Measurements from ENCODE around the gene PSENEN.
"Not testable (repeated sequence)": the region's sequence is repeated elsewhere in the genome, so short reads cannot be mapped to it uniquely, and the experiment has no call there.

Gene PSENEN

DNA sequence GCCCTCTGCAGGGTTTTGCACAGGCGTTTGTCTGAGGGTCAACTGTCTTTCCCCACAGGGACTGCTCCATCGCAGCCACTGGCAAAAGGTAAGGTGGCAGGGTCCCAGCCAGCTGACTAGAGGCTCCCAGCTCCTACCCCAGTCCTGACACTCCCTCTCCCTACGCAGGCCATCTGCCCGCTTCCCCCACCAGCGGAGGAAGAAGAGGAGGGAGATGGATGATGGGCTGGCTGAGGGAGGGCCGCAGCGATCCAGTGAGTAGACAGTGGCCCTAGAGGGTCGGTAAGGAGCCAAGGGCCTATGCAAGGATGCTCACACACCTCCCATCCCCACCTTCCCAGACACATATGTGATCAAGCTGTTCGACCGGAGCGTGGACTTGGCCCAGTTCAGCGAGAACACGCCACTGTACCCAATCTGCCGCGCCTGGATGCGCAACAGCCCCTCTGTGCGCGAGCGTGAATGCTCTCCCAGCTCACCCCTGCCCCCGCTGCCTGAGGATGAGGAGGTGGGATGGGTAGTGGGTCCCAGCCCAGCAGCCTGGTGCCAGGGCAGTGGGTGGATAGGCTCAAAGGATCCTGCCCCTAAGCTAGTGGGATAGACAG is 7.4 kb downstream of the PSENEN start:
- DNase-seq: no peak

- DNase-seq: no peak
These were observed 8.4 kb downstream of the PSENEN start for GRCh38 chr19:35753634-35754369.

DNA sequence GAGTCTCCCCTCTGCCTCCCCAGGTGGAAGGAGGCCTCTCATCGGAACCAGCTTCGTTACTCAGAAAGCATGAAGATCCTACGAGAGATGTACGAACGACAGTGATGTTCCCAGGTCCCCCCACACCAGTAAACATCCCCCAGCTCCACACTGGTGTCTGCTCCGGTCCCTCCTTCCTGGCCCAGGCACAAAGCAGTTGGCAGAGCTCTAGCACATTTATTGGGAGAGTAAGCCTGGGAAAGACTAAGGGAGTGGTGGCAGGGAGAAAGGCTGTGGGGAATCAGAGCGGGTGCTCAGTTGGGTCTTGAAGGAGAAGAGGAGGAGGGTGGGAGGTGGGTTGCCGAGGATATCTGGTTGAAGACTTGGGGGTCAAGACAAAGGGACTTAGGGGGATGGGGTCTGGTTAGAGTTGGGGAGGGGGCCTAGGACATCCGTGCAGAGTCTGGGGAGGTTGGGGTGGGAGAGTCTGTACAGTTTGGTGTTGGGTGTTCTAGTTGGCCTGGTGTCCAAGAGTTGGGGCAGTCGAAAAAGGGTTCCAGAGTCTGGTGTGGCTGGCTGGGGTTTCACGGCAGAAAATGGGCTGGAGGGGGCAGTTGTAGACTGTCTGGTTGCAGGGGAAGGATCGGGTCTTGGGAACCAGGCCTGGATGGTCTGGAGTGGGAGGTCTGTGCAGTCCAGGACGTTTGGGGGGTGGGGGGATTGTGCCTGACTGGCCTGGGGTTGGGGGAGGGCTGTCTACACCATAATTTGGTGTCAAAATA is 9.1 kb downstream of the PSENEN start:
- DNase-seq: no peak

- DNase-seq: no peak
These were observed 9.7 kb downstream of the PSENEN start for GRCh38 chr19:35755131-35755549.

DNA sequence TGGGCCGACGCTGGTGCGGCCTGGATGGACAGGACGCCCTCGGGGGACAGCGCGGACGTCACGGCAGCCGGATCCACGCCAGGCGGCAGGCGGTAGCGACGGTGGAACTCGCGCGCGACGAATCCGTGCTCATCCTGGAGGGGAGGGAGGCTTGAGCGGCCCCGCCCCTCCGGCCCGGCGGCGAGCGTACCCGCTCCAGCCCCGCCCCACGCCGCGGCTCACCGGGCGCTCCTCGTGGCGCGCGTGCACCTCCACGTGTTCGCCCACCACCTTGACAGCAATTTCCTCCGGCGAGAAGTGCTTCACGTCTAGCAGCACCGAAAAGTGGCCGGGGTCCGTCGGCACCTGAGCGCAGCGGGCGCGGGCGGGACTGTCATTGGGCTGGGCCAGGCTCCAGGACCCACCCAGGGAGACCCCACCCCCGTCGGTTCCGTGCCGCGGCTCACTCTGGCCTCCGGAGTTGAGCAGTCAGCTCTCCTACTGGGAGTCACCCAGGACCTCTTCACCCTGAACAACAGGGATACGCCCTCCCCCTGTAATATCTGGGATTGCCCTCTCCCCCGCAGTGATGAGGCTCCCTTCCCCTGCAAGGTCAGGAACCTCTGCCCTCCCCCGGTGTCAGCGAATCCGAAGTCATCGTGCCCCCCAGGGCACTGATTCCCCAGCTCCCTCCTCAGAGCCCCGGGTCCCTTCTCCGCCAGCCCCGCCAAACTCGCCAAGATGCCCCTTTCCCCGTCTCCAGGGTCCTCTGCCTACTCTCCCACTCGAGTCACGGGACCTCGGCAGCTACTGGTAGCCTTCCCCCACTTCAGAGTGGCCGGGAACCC is 10.3 kb downstream of the PSENEN start:
- peak in 2 of 4 experiments; percentile 24 to 58 for DNase-seq

GRCh38 chr19:35756377-35757230 is 11.2 kb downstream of the PSENEN start, which contains the start of gene HSPB6:
TSS of gene HSPB6 (minus strand) at chr19:35757029. CDS start at chr19:35757008, 21 bp downstream.
- DNase-seq: no peak

DNA sequence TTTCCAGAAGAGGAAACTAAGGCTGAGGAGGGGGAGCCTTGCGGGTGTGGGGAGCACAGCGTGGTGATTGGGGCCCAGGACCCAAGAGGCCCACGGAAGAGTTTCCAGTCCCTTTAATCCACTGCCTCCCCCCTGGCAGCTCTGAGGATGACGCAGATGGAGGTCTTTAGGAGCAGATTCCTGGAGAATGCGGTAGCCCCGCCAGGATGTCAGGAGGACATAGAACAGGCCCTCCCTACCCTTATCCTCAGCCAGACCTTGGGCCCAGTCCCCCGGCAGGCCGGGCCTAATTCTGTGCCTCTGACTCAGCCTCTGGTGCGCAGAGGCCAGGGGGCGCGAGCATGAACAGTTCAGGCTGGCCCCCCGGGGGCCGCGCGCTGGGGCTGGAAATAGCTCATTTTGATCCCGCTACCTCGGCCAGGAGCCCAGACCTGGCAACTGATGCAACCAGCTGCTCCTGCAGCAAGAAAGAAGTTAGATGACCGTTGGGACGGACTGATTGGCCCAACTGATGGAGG is 11.8 kb downstream of the PSENEN start:
- no peak for DNase-seq

DNA sequence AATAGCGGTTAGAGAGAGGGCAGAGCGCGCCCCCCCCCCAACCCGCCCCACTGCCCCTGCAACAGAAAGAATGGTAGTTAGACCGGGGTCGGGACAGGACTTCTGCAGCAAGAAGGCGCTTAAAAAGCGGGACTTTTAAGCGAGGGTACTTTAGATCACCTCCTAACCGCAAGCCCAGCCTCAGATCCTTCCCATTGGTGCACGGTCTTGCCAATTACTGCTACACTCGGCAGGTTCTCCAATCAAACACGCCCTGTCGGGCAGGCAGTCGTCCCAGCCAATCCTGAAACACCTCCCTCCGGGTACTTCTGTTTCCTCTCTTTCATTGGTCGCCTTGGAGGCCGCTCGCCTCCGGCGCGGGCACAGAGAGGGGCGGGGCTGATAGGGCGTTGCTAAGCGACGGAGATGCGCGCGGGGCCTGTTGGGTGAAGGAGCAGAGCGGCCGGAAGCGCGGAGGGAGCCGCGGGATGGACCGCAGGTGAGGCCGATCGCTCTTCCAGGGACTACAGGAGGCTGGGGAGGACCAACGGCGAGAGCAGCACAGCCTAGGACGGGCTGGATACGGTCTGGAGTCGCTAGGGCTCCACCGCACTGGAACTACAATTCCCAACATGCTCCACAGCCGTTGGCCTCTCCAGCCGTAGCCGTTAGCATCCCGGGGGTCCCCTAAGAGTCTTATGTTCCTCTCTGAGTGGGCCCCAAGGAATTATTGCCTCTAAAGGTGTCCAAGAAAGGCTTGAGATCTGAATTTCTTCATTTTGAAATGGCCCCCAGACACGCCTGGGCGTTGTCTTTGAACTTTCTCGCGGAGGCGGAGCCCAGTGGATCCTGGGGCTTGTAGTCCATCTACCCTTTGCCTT is 12.5 kb downstream of the PSENEN start, which contains the start of gene PROSER3:
PROSER3 (plus strand) TSS at position 428 of the 860 bp plus-strand sequence; CDS start at position 468, 40 bp downstream.
- DNase-seq: peak; percentile 84 to 97 (median 92)

DNA sequence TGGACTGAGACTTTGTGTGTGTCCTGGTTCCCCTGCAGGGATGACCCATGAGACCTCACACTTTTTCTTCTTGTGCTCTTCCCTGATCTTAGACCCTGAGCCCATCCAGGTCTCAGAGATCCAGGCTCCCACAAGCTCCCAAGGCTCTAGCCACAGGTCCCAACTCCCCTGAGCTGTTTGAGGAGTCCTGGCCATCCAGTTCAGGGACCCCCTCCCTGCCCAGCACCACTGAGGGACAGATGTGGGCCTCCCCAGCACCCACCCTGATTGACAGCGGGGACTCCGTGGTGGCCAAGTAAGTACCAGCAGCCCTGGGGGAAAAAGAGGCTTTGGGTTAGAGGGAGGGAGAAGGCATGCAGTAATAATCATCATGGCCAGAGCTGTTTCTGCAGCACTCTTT is 14.2 kb downstream of the PSENEN start:
- no peak for DNase-seq

DNA sequence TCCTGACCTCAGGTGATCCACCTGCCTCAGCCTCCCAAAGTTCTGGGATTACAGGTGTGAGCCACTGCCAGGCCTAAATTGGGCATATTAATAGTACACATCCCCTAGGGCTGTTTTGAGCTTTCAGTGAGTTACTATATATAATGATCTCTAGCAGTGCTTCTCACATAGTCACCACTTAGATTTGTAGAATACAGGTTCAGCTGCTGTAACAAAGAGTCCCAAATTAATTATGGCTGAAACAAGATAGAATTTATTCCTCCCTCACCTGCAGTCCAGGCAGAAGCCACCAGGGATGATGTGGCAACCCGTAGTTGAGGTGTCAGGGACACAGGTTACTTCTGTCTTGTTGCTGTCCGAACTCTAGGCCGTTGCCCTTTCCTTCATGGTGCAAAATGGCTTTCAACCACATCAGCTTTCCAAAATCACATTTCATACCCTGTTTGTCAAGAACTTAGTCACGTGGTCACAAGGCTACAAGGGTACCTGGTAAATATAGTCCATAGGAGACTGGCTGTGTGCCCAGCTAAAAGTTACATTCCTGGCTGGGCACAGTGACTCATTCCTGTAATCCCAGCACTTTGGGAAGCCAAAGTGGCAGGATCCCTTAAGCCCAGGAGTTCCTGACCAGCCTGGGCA is 15.4 kb downstream of the PSENEN start:
- no peak for DNase-seq

- DNase-seq: no peak
These were observed 19.2 kb downstream of the PSENEN start for GRCh38 chr19:35764432-35765315.

GRCh38 chr19:35766571-35767104 is 21.2 kb downstream of the PSENEN start:
- DNase-seq: no peak

GRCh38 chr19:35767288-35768081 is 22.0 kb downstream of the PSENEN start:
- no peak for DNase-seq

DNA sequence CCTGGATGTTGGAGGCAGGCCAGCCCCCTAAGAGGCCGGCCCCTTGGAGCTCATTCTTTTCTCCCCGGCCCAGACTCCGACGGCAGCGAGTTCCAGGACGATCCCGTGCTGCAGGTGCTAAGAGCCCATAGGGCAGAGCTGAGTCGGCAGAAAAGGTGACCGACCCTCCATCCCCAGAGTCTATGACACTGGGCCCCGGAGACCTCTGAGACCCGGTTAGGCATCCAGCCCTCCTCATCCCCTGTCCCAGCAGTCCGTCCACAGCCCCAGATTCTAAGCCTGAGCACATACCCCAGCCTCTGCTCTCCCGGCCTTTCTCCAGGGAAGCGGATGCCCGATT is 22.6 kb downstream of the PSENEN start:
- no peak for DNase-seq

- DNase-seq: not testable (repeated sequence)
These were observed 26.9 kb downstream of the PSENEN start for GRCh38 chr19:35772362-35772761.

GRCh38 chr19:35773020-35773806 is 27.8 kb downstream of the PSENEN start:
- DNase-seq: no peak

Measured in activated naive CD4-positive, alpha-beta T cell (primary cell).